ENCODE data around the gene GPC6.
"Not testable (repeated sequence)": the region's sequence is repeated elsewhere in the genome, so short reads cannot be mapped to it uniquely, and the experiment has no call there.

GPC6 gene

GRCh38 chr13:93320942-93321341, 94.3 kb downstream of the GPC6 start:
- TF ChIP-seq CTCF (IDR thresholded peaks at IDR 0.05; ENCODE audit: low read depth, low read length) = no peak
- H3K4me3 ChIP-seq (ENCODE audit: low read depth, low read length) = no peak overlapping the region

DNA sequence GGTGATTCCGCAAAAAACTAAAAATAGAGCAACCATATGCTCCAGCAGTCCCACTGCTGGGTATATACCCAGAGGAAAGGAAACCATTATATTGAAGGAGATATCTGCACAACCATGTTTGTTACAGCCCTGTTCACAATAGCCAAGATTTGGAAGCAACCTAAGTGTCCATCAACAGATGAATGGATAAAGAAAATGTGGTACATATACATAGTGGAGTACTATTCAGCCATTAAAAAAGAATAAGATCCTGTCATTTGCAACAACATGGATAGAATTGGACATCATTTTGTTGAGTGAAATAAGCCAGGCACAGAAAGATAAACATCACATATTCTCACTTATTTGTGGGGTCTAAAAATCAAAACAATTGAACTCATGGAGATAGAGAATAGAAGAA, 97.3 kb downstream of the GPC6 start:
- not testable (repeated sequence) for H3K4me3 ChIP-seq (ENCODE audit: low read depth, low read length)

DNA sequence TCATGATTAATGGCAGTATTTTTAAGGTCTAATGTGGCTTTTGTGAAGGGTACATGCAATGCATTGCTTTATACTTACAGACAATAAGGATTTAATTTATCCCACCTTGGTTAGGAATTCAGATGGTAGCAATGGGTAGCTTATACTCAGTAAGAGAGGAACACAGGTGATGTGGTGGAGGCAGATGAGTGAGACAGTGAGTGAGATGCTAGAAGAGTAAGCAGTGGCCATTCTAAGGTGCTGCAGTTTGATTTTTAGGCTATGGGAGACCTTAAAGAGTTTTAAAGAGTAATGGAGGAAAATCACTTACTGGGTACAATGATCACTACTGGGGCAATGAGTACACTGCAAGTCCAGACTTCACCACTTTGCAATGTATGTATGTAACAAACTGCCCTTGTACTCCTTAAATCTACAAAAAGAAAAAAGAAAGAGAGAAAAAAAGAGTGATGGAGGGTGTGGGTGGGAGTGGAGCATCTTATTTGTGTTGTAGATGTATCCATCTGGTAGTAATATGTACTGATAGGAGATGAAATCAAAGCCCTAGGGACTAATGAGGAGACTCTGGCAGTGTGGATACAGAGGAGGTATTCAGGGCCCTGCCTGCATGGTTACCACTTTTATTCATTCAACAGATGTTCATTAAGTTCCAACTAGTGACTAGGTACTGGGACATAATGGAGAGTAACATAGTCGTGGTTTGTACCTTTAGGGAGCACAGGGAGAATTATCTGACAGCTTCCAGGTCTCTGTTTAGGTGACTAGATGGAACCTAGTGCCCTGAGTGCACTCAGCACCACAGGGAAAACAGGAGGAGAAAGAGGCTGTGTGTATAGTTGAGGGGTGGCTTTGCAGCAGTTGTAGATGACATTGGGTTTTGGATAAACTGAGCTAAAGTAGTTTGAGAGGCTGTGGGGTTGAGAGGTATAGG, 99.0 kb downstream of the GPC6 start:
- no peak for TF ChIP-seq CTCF (IDR thresholded peaks at IDR 0.05; ENCODE audit: low read depth, low read length)

DNA sequence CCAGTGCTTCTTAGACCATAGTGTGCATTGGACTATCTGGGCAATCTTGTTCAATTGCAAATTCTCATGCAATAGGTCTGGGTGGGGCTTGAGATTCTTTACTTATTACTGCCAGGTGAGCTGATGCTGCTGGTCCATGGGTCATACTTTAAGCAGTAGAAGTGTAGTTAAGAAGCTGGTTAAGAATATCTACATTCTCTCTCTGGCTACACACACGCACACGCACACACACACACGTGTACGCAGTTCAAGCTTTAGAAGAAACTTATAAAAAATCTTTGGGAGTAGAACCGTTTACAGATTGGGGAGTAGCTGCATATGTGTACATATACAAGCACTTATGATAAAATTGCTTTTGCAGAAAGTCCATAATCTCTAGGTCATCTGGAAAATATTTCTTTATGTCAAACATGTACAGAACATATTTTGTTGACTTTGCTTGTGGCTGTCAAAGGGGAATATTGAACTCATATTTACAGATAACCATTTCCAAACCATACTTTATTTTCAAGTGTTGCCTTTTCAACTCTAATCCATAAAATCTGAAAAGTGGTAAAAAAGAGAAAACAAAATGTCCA, 99.7 kb downstream of the GPC6 start:
- TF ChIP-seq CTCF (IDR thresholded peaks at IDR 0.05; ENCODE audit: low read depth, low read length) = no peak
- no peak overlapping the region for H3K4me3 ChIP-seq (ENCODE audit: low read depth, low read length)

More for the DNA sequence above, 99.0 kb downstream of the GPC6 start:
- no peak overlapping the region for H3K4me3 ChIP-seq (ENCODE audit: low read depth, low read length)

DNA sequence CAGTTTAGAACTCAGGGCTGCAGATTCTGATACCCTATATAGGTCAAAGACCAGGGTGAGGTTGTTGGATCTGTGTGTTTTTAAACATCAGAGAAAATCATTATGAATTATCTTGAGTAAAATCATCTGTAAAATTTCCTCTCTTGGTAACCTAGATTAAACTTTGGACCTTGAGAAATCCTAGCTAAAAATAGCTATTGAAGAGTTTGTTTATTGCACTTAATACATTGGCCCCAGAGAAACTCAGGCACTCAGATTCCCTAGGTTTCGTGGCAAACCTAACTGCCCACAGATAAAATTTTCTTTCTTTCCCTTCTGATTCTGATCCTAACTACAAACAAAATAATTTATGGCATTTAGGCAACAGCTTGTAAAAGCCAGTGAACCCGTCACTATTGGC, 102.3 kb downstream of the GPC6 start:
- no peak overlapping the region for H3K4me3 ChIP-seq (ENCODE audit: low read depth, low read length)
- no peak for TF ChIP-seq CTCF (IDR thresholded peaks at IDR 0.05; ENCODE audit: low read depth, low read length)

DNA sequence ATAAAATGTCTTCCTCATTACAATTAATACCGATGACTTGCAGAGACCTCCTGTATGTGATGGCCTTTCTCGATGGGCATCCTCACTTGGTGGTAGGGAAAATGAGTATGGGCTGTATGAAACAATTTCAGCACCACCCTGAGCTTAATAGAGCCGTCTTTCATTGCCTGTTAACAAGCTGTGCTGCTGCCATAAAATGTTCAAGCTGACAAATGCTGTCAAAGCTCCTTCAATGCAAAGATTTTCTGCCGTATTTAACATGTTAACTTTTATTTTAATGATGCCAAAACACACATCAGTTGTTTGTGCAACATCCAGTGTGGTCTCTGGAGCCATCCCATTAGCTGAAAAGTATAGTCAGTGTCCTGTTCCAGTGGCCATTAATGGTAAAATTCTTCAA, 110.1 kb downstream of the GPC6 start:
- no peak overlapping the region for H3K4me3 ChIP-seq (ENCODE audit: low read depth, low read length)
- no peak for TF ChIP-seq CTCF (IDR thresholded peaks at IDR 0.05; ENCODE audit: low read depth, low read length)

GRCh38 chr13:93338030-93338429, 111.4 kb downstream of the GPC6 start:
- H3K4me3 ChIP-seq (ENCODE audit: low read depth, low read length) = no peak overlapping the region
- no peak for TF ChIP-seq CTCF (IDR thresholded peaks at IDR 0.05; ENCODE audit: low read depth, low read length)

Data from WI38 (cell line).